Posterior cingulate gyrus (tissue), 11 donors: ENCODE measurements around the gene SYT14.
"Not testable (repeated sequence)": the region's sequence is repeated elsewhere in the genome, so short reads cannot be mapped to it uniquely, and the experiment has no call there.

Experiments used
- DNase-seq, 10 donors: peaks; one replicate each; pipeline versions ENCODE4 v3.0.0 to v3.0.0-alpha.2; 2020 to 2021; ENCODE audit warnings: mixed read lengths in 3 of 10
- intact Hi-C: fragments of 100-400 bp; cut with DNase I; formaldehyde crosslinking; loops from one replicate; pipeline ENCODE4 v1.15.1; 2023

SYT14 gene

DNA sequence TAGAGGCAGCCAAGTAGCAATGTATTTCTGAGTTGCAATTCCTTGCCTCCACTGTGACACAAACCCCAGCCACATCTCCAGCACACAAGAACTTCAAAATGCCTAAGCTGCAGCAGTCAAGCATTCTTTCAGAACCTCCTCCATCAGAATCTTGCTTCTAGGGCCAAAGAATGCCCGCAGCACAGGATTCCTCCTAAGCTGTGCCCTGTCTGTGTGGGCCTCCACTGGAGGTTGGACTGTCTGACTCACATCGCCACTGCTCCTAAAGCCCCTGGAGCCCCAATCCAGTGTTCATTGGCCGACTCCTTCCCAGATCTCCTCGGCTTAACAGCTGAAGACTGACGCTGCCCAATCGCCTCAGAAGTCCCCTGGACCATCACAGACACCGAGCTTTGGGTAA, 251.4 kb downstream of the SYT14 start:
- intact Hi-C loops, result no loop called here
- DNase-seq, result no peak

DNA sequence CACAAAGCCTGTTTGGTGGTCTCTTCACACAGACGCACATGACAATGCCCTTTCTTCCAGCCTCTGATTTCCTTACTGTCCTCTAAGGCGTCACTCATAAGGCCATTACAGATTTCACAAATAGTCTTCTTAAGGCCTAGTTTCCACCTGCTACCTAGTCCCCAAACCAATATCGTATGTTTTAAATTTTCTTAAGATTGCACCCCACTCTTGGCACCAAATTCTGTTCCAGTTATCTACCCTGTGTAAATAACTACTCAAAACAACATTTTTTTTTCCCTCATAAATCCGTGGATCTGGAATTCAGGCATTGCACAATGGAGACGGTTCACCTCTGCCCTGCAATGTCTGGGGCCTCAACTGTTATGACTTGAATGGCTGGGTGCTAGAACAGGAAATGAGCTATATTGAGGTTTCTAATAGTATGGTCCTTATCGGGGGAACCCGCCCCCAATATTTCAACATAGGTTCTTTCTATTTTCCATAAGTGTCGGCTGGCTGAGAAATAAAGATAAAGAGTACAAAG, 257.7 kb downstream of the SYT14 start:
- DNase-seq, result no peak
- intact Hi-C loops, result no loop called here

DNA sequence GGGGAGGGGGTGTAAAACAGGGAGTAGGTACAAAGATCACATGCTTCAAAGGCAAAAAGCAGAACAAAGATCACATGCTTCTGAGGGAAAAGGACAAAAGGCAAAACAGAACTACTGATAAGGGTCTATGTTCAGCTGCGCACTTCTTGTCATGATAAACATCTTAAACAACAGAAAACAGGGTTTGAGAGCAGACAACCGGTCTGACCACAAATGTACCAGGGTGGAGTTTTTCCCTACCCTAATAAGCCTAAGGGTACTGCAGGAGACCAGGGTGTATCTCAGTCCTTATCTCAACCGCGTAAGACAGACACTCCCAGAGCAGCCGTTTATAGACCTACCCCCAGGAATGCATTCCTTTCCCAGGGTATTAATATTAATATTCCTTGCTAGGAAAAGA, 258.2 kb downstream of the SYT14 start:
- intact Hi-C loops, DNase-seq: not testable (repeated sequence)

DNA sequence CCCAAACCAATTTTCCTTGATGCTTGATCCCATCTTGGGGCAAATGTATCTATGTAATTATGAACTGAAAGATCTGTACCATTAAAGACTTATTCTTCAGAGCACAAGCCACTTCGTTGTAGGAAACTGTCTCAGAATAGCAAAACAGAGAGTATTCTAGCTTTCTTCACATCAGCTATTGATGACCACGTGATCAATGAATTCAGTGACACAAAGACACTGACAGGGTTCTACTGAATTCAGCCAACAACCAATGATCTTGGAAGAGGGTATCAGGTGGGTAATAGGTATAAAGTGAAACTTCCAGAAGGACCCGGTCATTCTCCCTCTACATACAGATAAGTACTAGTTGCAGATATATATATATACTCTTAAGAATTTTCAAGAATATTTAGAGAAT, 260.8 kb downstream of the SYT14 start:
- DNase-seq, result no peak
- intact Hi-C loops, result no loop called here

DNA sequence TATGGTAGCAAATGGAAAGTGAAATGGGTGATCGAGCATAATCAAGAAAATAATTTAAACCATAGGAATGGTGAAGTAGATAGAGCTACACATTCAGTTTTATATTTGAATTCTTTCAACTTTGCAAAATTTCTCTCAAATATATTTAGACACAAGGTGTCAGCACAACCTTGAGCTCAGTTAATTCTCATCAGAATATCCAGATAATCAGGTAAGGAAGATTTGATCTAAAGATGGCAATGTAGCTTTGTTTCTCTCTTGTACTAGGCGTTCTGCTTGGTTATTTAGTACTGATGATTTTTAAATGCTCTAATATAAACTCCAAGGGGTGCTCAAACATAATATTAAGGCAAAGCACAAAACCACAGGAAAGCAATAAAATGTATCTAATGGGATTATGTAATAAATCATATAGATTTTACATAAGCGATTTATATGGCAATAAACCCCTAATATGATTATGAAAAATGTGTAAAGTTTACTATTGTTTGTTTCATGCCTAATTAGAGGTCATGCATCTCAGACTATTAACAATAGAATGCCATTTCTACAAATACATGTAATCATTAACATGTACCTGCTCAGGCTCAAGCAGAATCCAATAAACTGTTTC, 262.2 kb downstream of the SYT14 start:
- DNase-seq, result no peak
- intact Hi-C loops, result loop anchor here (2.0 kb wide), 1 partner anchor 111 kb away; no protein-coding TSS in a partner anchor

DNA sequence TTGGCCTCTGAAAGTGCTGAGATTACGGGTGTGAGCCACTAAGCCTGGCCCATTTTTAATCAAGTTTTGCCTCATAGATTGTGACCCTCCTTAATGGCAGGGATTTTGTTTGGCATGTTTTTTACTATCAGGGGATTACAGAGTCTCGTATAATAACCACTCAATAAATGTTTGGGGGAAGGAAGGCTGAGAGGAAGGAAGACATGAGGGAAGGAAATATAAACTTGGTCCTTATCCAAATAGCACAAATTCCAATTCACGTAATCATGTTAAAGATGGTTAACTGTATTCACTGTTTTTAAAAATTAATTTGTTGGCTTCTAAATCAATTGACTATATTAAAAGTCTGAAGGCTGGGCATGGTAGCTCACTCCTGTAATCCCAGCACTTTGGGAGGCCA, 263.7 kb downstream of the SYT14 start:
- intact Hi-C loops, result loop anchor here (2.0 kb wide), 1 partner anchor 109 kb away; no protein-coding TSS in a partner anchor
- DNase-seq, result no peak

DNA sequence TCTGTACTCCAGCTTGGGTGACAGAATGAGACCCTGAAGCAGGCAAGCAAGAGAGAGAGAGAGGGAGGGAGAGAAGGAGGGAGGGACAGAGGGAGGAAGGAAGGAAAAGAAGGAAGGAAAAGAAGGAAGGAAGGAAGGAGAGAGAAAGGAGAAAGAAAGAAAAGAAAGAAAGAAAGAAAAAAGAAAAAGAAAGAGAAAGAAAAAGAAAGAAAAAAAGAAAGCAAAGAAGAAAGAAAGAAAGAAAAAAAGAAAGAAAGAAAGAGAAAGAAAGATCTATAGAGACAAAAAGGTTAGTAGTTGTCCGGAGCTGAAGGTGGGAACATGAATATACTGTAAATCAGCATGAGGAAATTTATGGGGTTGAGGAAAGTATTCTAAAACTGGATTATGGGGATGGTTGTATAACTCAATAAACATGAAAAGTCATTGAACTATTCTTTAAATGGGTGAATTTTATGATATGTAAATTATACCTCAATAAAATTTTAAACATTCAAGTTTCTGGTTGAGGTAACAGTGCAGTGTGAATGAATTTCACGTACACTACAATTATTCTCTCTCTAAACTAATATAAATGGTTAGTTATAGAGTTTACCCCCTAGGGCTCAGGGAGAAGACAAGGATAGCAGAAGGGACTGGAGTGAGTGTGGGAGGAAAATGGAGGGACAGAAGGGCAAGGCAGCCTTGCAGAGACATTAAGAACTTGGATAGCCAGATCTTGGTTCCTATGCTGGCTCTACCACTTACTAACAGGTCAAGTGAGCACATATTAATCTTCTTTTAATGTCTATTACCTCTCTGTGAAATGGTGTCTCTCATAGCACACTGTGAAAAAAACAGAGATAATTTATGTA, 269.8 kb downstream of the SYT14 start:
- intact Hi-C loops, result no loop called here
- no peak for DNase-seq

DNA sequence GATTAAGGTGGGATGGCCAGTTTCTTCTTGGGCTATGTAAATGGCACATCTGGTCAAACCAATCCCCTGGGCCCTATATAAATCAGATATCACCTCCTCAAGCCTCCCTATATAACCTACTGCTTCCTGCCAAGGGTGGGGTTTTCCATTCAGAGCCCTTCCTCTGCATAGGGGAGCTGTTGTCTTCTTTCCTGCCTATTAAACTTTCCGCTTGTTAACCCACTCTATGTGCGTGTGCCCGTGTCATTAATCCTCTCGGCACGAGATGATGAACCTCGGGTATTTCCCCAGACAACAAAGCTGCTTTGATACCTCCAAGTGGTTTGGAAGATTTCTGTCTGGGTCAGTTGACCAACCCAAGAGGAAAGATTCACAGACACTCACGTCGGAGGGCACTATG, 275.3 kb downstream of the SYT14 start:
- intact Hi-C loops, result no loop called here
- DNase-seq, result no peak

DNA sequence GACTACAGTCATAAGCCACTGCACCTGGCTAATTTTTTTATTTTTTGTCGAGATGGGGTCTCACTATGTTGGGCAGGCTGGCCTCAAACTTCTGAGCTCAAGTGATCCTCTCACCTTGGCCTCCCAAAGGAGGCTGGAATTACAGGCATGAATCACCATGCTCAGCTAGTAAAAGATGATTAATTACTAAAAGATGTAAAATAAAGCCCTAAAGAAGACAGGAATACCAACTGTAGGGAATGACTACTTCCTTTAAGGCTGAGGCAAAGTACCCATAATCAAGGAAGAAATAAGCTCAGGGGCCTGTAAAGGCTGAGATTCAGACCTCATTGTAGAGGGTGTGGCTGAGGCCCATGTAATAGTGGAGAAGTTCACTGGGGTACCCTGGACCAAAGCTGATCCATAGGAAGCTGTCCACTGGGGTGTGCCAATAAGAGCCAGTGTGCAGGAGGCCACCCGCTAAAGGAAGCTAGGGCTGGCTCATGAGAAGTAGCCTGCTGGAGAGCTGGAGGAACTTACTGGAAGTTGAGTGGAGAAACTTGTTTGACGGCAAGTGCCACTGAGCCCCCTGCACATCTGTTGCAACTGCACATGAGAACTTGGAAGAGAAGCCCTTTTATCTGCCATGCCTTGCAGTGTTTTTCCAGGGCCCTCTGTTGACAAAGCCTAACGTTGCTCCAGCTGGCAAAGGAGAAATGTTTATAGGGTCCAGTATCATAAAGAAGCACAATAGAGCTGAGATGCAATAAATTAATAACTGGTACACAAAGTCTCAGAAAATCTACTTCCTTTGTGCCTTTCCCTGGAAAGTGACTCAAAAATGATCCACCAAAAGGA, 276.8 kb downstream of the SYT14 start:
- no peak for DNase-seq
- intact Hi-C loops, result no loop called here

DNA sequence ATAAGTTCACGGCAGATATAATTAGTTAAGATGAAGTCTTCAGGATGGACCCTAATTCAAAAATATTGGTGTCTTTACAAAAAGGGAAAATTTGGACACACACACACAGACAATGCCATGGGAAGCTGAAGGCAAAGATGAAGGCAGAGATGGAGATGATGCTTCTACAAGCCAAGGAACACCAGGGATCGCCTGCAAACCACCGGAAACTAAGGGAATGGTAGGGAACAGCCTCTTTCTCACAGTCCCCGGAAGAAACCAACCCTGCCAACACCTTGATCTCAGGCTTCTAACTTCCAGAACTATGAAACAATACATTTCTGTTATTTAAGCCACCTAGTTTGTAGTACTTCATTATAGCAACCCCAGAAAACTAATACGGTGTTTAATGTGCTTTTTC, 279.5 kb downstream of the SYT14 start:
- intact Hi-C loops, result no loop called here
- DNase-seq, result no peak

DNA sequence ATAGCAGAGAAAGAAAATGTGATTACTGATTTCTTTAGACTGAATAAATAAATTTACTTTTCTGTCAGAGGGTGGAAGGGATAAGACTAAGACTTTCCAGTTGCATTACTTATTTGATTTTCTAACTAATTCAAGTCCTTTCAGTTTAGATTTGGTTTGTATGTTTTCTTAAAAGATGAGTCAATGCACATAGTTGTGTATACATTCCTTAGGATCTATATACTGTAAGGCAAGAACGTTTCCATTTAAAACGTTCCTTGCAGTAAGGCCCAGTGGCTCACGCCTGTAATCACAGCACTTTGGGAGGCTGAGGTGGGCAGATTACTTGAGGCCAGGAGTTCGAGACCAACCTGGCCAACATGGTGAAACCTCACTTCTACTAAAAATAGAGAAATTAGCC, 280.0 kb downstream of the SYT14 start:
- DNase-seq, result no peak
- intact Hi-C loops, result no loop called here
